Measurements from ENCODE around the gene DIPK1C.

DIPK1C gene

DNA sequence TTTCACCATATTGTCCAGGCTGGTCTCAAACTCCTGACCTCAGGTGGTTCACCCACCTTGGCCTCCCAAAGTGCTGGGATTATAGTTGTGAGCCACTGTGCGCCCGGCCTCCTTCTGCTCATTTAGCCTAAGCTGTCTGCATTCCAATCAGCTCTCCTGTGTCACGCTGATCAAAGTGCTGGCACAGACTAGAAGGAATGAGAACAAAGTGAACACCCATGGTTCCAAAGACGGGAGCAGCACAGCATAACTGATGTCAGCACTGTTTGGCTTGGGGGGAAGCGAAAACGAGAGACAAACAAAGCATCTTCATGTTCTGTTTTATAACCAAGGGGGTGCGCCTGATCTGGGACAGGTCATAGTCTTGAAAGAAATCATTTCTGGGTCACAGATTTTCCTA is 43.3 kb downstream of the DIPK1C start:
- no peak overlapping the region for H3K27ac ChIP-seq (ENCODE audit: low read depth, low read length)
- H3K4me3 ChIP-seq (ENCODE audit: low read depth in 1 of 2, low read length in 2 of 2): no peak overlapping the region
- H3K4me1 ChIP-seq (ENCODE audit: insufficient read depth, low read length): no peaks in the 10 kb centered on the region
- no peak overlapping the region for H3K9ac ChIP-seq (ENCODE audit: low read length)
- H3K9me3 ChIP-seq (ENCODE audit: low read length): no peaks in the 10 kb centered on the region
- H3K36me3 ChIP-seq (ENCODE audit: insufficient read depth, low read length): no peaks in the 10 kb centered on the region
- no peaks in the 10 kb centered on the region for H3K27me3 ChIP-seq (ENCODE audit: control insufficient read depth in 1 of 2, insufficient read depth in 2 of 2, low read length in 2 of 2)

DNA sequence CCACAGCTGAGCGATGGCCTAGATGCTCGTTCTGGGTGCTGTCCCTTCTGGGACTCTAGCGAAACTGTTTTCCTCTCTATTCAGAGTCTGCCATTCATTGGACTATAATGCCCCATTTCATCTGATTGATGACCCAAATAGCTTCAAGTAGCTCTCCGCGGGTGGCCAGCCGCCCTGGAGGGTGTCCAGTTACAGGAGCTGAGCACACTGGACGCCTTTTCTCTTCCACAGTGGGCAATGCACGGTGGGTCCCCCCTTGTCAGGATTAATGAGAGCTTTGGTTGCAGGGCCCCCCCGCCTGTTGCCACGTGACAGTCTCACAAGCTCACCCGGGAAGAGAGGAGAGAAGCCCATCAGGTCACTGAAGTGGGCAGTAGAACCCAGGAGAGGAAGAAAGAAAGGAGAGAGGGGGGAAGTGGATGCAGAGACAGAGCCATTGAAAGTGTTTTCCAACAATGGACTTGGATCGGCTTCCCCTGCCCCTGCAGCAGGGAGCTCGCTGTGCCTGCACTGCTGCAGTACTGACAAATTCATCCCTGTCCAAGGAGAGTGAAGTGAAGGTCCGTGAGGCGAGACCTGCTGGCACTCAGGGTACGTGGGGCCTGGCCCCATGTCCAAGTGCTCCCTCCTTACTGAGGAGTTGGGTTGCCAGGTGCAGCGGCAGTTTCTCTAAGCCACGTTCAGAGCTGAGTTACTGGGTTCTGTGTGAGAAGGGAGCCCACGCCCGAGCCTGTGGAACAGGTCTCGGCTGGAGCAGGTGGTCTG is 44.8 kb downstream of the DIPK1C start:
- Histone ChIP-seq H3K27ac (ENCODE audit: low read depth, low read length) (no peak overlapping the region), H3K4me1 (ENCODE audit: insufficient read depth, low read length) (peaks cover 3% of the 10 kb centered on the region), H3K9me3 (ENCODE audit: low read length) (no peaks in the 10 kb centered on the region), H3K4me3 (ENCODE audit: low read depth in 1 of 2, low read length in 2 of 2) (no peak overlapping the region), H3K9ac (ENCODE audit: low read length) (no peak overlapping the region), H3K36me3 (ENCODE audit: insufficient read depth, low read length) (no peaks in the 10 kb centered on the region), H3K27me3 (ENCODE audit: control insufficient read depth in 1 of 2, insufficient read depth in 2 of 2, low read length in 2 of 2) (no peaks in the 10 kb centered on the region)

DNA sequence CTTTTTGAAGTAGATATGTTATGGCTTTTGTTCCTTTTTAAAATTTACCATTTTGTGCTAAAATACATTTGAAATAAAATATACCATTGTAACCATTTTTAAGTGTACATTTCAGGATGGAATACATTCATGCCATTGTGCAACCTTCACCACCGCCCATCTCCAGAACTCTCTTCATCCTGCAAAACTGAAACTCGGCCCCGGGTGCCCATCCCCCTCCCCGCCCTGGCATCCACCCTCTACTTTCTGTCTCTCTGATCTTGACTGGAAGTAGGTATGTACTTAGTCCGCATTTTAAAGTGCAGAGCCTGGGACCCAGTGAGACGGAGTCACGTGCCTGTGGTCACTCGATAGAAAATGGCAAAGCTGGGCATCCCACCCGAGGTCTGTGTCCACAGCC is 45.6 kb downstream of the DIPK1C start:
- Histone ChIP-seq H3K4me1 (ENCODE audit: insufficient read depth, low read length) (peaks cover 3% of the 10 kb centered on the region), H3K27ac (ENCODE audit: low read depth, low read length) (no peak overlapping the region), H3K9ac (ENCODE audit: low read length) (no peak overlapping the region), H3K27me3 (ENCODE audit: control insufficient read depth in 1 of 2, insufficient read depth in 2 of 2, low read length in 2 of 2) (no peaks in the 10 kb centered on the region), H3K9me3 (ENCODE audit: low read length) (no peaks in the 10 kb centered on the region), H3K4me3 (ENCODE audit: low read depth in 1 of 2, low read length in 2 of 2) (no peak overlapping the region), H3K36me3 (ENCODE audit: insufficient read depth, low read length) (no peaks in the 10 kb centered on the region)

DNA sequence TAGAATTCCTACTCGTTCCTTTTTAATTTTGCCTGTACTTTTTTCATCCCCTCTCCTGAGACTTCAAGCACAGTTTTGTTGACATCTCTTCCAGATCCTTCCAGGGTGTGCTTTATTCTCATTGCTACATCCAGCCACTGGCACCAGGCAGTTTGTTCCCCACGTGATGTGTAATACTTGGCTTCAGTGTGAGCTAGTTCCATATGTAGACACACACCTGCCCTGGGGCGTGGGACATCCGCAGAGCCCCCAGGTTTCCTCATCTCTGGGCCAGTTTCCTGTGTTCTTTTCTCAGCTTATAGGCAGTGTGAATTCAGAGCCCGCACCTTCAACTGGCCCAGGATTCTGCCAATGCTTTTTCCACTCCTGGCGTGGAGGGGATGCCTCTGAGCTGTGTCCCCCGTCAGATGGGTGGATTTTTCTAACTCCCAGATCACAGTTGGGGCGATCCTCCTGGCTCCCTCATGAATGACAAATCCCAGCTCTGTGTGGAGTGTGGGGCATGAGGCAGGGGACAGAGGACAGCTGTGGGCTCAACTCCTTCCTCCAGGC is 46.6 kb downstream of the DIPK1C start:
- no peak overlapping the region for H3K4me3 ChIP-seq (ENCODE audit: low read depth in 1 of 2, low read length in 2 of 2)
- H3K36me3 ChIP-seq (ENCODE audit: insufficient read depth, low read length): no peaks in the 10 kb centered on the region
- no peaks in the 10 kb centered on the region for H3K9me3 ChIP-seq (ENCODE audit: low read length)
- no peaks in the 10 kb centered on the region for H3K27me3 ChIP-seq (ENCODE audit: control insufficient read depth in 1 of 2, insufficient read depth in 2 of 2, low read length in 2 of 2)
- no peak overlapping the region for H3K9ac ChIP-seq (ENCODE audit: low read length)
- no peak overlapping the region for H3K27ac ChIP-seq (ENCODE audit: low read depth, low read length)
- peaks cover 3% of the 10 kb centered on the region for H3K4me1 ChIP-seq (ENCODE audit: insufficient read depth, low read length)

DNA sequence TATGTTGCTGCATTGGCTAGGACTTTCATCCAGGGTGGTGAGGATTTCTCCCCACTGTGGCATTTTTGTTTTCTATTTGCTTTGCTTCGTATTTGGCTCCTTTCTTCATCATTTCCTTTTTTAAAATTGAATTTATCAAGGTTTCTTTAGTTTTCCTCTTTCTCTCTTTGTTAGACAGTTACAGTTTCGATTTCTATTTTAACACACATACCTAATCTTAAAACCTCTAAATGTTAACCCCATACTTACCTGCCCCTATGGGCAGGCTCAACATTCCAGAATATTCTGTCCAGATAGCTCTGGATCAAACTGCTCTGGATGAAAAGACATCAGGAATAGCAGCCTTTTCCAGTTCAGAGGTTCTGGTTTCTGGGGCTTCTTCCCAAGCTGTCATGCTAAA is 49.2 kb downstream of the DIPK1C start:
- no peak overlapping the region for H3K4me3 ChIP-seq (ENCODE audit: low read depth in 1 of 2, low read length in 2 of 2)
- no peak overlapping the region for H3K9ac ChIP-seq (ENCODE audit: low read length)
- H3K36me3 ChIP-seq (ENCODE audit: insufficient read depth, low read length): no peaks in the 10 kb centered on the region

DNA sequence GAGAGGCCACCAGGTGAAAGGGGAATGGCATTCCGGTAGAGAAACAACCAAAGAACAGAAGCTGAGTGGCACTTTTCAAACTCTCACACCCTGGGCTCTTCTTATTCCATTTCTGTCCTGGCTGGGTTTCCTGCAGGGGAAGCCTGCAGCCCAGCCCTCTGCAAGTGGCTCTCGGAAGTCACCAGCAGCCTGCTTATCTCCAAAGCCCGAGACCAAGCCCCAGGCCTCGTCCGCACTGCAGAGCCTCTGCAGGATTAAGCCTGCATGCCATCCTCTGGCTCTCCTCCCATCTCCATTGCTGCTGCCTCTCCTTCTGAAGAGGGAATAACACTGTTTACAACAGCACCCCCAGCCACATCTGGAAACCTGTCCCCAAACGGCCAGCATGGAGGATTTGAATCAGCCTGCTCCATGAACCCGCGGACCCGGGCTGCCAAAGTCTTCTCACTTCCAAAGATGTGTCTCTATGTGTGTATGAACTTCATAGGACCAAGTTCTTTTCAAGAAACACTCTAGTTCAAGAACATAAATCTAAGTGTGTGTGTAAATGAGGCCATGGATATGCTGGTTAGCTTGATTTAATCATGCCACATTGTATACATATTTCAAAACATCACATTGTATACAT is 54.2 kb downstream of the DIPK1C start:
- H3K27ac ChIP-seq (ENCODE audit: low read depth, low read length): no peak overlapping the region
- no peak overlapping the region for H3K4me3 ChIP-seq (ENCODE audit: low read depth in 1 of 2, low read length in 2 of 2)
- H3K9ac ChIP-seq (ENCODE audit: low read length): no peak overlapping the region
- peaks cover under 1% of the 10 kb centered on the region for H3K4me1 ChIP-seq (ENCODE audit: insufficient read depth, low read length)
- H3K36me3 ChIP-seq (ENCODE audit: insufficient read depth, low read length): no peaks in the 10 kb centered on the region
- no peaks in the 10 kb centered on the region for H3K9me3 ChIP-seq (ENCODE audit: low read length)
- no peaks in the 10 kb centered on the region for H3K27me3 ChIP-seq (ENCODE audit: control insufficient read depth in 1 of 2, insufficient read depth in 2 of 2, low read length in 2 of 2)

More for the DNA sequence above, 49.2 kb downstream of the DIPK1C start:
- no peak overlapping the region for H3K27ac ChIP-seq (ENCODE audit: low read depth, low read length)
- H3K4me1 ChIP-seq (ENCODE audit: insufficient read depth, low read length): peaks cover 3% of the 10 kb centered on the region
- H3K27me3 ChIP-seq (ENCODE audit: control insufficient read depth in 1 of 2, insufficient read depth in 2 of 2, low read length in 2 of 2): no peaks in the 10 kb centered on the region
- no peaks in the 10 kb centered on the region for H3K9me3 ChIP-seq (ENCODE audit: low read length)

DNA sequence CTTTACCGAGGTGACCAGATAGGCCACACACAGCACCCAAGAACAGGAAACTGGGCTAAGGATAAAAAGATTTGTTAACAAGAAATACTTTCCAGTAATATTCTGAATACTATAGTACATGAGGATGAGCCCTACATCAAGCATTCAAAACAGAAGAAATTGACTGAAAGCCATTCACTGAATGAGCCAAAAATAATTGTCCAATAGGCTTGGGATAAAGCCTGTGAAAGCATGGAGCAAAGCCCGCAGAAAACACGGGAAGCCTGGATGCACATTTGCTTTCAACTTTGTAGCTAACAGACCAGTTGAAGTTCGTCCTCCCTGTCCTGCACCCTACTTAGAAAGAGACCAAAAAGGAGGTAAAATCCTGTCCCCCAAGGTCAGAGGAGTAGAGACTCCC is 56.3 kb downstream of the DIPK1C start:
- no peak overlapping the region for H3K9ac ChIP-seq (ENCODE audit: low read length)

DNA sequence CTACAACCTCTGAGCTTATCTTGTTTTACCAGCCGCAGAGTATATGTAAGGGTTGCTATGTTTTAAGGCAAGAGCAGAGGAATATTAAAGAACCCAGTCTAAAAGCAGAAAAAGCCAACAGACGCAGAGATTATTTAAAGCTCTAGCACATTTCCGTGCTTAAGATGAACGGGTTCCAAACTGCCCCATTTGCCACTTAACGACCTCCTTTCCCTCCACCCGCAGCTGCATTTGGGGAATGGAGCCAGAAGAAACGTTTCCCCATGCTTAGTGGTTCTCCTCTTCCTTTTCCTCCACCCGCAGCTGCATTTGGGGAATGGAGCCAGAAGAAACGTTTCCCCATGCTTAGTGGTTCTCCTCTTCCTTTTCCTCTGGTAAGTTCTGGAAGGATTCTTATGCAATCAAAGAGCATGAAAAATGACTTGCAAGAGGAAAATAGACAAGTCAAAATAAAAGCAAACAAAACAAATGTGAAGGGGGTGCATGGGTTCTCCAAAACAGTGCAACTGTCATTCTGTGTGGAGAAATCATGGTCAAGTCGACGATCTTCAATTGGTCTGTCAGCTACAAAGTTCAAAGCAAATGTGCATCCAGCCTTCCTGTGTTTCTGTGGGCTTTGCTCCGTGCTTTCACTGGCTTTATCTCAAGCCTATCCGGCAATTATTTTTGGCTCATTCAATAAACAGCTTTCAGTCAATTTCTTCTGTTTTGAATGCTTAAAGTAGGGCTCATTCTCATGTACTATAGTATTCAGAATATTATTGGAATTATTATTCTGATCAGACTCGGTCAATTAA is 57.8 kb downstream of the DIPK1C start:
- Histone ChIP-seq H3K4me3 (ENCODE audit: low read depth in 1 of 2, low read length in 2 of 2) (no peak overlapping the region), H3K36me3 (ENCODE audit: insufficient read depth, low read length) (no peaks in the 10 kb centered on the region), H3K27me3 (ENCODE audit: control insufficient read depth in 1 of 2, insufficient read depth in 2 of 2, low read length in 2 of 2) (no peaks in the 10 kb centered on the region), H3K9ac (ENCODE audit: low read length) (no peak overlapping the region), H3K9me3 (ENCODE audit: low read length) (no peaks in the 10 kb centered on the region), H3K27ac (ENCODE audit: low read depth, low read length) (no peak overlapping the region), H3K4me1 (ENCODE audit: insufficient read depth, low read length) (no peaks in the 10 kb centered on the region)

More for the DNA sequence above, 56.3 kb downstream of the DIPK1C start:
- no peaks in the 10 kb centered on the region for H3K27me3 ChIP-seq (ENCODE audit: control insufficient read depth in 1 of 2, insufficient read depth in 2 of 2, low read length in 2 of 2)
- H3K9me3 ChIP-seq (ENCODE audit: low read length): no peaks in the 10 kb centered on the region
- H3K4me3 ChIP-seq (ENCODE audit: low read depth in 1 of 2, low read length in 2 of 2): no peak overlapping the region
- no peak overlapping the region for H3K27ac ChIP-seq (ENCODE audit: low read depth, low read length)
- no peaks in the 10 kb centered on the region for H3K4me1 ChIP-seq (ENCODE audit: insufficient read depth, low read length)
- H3K36me3 ChIP-seq (ENCODE audit: insufficient read depth, low read length): no peaks in the 10 kb centered on the region

DNA sequence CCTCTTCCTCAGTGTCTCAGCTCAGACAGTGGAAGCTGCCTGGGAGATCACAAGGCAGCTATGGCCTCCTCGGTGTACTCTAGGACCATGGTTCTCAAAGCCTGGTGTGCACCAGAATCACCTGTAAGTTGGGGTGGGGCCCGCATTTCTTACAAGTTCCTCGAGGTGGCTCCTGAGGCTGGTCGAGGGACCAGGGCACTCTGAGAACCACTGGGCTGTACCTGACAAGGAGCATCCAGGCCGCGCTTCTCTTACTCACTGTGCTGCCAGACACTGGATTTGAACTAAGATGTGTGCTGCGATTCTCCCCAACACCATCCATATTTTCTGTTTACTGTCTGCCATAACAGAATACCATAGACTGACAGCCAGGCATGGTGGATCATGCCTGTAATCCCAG is 59.5 kb downstream of the DIPK1C start:
- H3K4me3 ChIP-seq (ENCODE audit: low read depth in 1 of 2, low read length in 2 of 2): no peak overlapping the region
- H3K27ac ChIP-seq (ENCODE audit: low read depth, low read length): no peak overlapping the region
- no peaks in the 10 kb centered on the region for H3K27me3 ChIP-seq (ENCODE audit: control insufficient read depth in 1 of 2, insufficient read depth in 2 of 2, low read length in 2 of 2)
- no peaks in the 10 kb centered on the region for H3K4me1 ChIP-seq (ENCODE audit: insufficient read depth, low read length)
- no peaks in the 10 kb centered on the region for H3K9me3 ChIP-seq (ENCODE audit: low read length)
- no peak overlapping the region for H3K9ac ChIP-seq (ENCODE audit: low read length)
- no peaks in the 10 kb centered on the region for H3K36me3 ChIP-seq (ENCODE audit: insufficient read depth, low read length)

DNA sequence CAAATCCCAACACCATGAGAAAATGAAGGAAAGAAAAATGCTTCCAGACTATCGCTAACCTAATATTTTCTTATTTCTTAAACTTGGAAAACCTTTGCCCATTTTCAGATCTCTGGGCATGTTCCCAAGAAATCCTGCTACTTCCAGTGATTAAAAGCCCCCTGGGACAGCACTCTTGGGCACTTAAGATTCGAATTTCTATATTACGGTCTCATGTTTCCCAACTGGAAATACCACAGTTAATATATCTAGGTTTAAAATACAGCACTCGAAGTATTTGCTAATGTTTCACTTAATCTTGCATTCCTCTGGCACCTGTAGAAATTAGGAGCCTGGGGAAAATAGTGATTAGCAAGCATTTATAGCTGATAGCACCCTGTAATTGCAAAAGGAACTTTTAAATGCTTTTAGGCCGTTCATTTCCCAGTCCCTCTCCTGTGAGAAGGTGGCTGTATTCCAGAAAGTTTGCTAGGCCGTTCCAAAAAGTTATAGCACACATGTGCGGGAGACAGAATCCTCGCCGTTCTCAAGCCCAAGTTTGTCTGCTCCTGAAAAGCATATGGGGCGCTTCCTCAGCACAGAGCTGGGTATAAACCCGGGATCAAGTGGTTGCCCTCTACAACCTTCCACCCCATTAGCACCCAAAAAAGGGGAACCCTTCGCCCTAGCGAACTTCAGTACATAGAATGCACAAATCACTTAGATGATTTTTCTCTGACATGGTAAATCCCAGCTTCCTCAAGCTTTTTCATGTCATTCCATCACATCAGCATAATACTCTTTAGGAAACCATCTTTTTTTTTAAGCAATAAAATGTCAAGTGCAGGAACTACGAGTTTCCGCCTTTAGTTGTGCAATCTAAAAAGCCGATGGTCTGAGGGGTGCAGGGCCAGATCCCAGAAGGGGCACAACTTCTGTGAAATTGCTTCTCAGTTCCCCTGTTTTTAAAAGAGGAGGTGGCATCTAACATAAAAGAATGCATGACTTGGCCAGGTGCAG is 60.6 kb downstream of the DIPK1C start:
- Histone ChIP-seq H3K9ac (ENCODE audit: low read length) (no peak overlapping the region), H3K9me3 (ENCODE audit: low read length) (no peaks in the 10 kb centered on the region), H3K27ac (ENCODE audit: low read depth, low read length) (no peak overlapping the region), H3K4me3 (ENCODE audit: low read depth in 1 of 2, low read length in 2 of 2) (no peak overlapping the region), H3K36me3 (ENCODE audit: insufficient read depth, low read length) (no peaks in the 10 kb centered on the region), H3K27me3 (ENCODE audit: control insufficient read depth in 1 of 2, insufficient read depth in 2 of 2, low read length in 2 of 2) (no peaks in the 10 kb centered on the region), H3K4me1 (ENCODE audit: insufficient read depth, low read length) (no peaks in the 10 kb centered on the region)

Measured in muscle layer of colon (tissue), 2 donors.